Spinal cord (tissue), 10 donors: ENCODE data around the gene DOCK9. TPM values are rescaled to one million over a fixed set of nuclear protein-coding genes. Genes with fewer than 3 reads are reported as not detected.

Experiments
- DNase-seq, 6 donors: peaks; one replicate each; pipeline versions ENCODE4 v3.0.0 to v3.0.0-alpha.2; 2013 to 2015; ENCODE audit warnings: low spot score in 6 of 6, low read depth in 4 of 6
- H3K27ac ChIP-seq: one replicate; pipeline ENCODE4 v1.5.1; 2013; ENCODE audit warnings: low read depth, low read length, control low read depth
- H3K27me3 ChIP-seq: one replicate; pipeline ENCODE4 v1.6.1; 2013; ENCODE audit warnings: low read length; ENCODE audit not compliant: control insufficient read depth, insufficient read depth
- H3K36me3 ChIP-seq: one replicate; pipeline ENCODE4 v1.6.1; 2013; ENCODE audit warnings: low read length; ENCODE audit not compliant: control insufficient read depth, insufficient read depth
- H3K4me1 ChIP-seq: one replicate; pipeline ENCODE4 v1.6.1; 2013; ENCODE audit warnings: low read length; ENCODE audit not compliant: control insufficient read depth, insufficient read depth
- H3K4me3 ChIP-seq: one replicate; pipeline ENCODE4 v1.5.1; 2013; ENCODE audit warnings: low read depth, low read length, control low read depth
- H3K9me3 ChIP-seq: one replicate; pipeline ENCODE4 v1.6.1; 2013; ENCODE audit warnings: low read length; ENCODE audit not compliant: control insufficient read depth, insufficient read depth
- WGBS: methylation state at CpG from one replicate; pipeline ENCODE4 v1.1.5; 2013; ENCODE audit warnings: missing lambda C conversion rate; ENCODE audit not compliant: insufficient coverage; 5-methylcytosine and 5-hydroxymethylcytosine counted together
- polyA plus RNA-seq, 2 donors: library from polyadenylated mRNA; unstranded; fragments of 120-200 nt; gene quantifications; one replicate each; pipeline ENCODE4 v1.2.1, GENCODE V29; 2013; ENCODE audit not compliant: insufficient read length in 2 of 2
- small RNA-seq: library from RNA; depleted of rRNA; stranded (forward); fragments of <200 nt; gene quantifications from one replicate; pipeline ENCODE3, GENCODE V24; 2014; ENCODE audit warnings: low replicate concordance
- total RNA-seq, 2 donors: library from RNA; depleted of rRNA in 1 of 2; stranded (reverse); fragments of 120-200 nt in 1 of 2; fragments of >200 nt in 1 of 2; gene quantifications; one replicate each; pipeline versions ENCODE4 v1.2.3 to v1.2.4, GENCODE V29; 2013 to 2014
- donor health status: healthy.

The DOCK9 gene
- total and polyA plus RNA-seq, 4 donors: 74.4 to 117 (median 97.3) TPM

GRCh38 chr13:98749501-98749900 is 228.4 kb downstream of the DOCK9 start:
- DNase-seq: no peak
- Histone ChIP-seq H3K4me3 (no peak overlapping the region), H3K36me3 (no peaks in the 10 kb centered on the region), H3K4me1 (peaks cover 10% of the 10 kb centered on the region), H3K27ac (no peak overlapping the region), H3K9me3 (peaks cover 5% of the 10 kb centered on the region), H3K27me3 (peaks cover 24% of the 10 kb centered on the region)
- 97% methylated on average over 3 of the region's 3 CpGs for WGBS

DNA sequence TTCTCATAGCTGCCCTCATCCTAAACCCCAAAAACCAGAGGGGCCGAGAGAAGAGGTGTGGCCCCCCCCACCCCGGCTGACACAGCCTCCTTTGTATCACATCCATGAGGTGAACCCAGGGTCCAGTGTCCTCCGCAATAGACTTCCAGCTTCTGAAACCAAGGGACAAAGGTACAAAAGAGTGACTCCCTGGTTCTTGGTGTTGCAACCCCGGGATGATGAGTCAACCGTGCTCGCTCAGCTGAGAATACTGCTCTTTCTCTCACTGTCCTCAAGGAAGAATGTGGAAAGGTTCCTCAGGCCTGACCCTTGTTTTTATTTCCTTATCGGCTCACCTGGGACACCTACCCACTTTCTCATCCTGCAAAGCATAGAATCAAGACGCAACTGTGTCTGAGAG is 230.9 kb downstream of the DOCK9 start:
- peaks cover 7% of the 10 kb centered on the region for H3K4me1 ChIP-seq
- no peaks in the 10 kb centered on the region for H3K9me3 ChIP-seq
- no peak overlapping the region for H3K4me3 ChIP-seq
- H3K27ac ChIP-seq: no peak overlapping the region
- H3K36me3 ChIP-seq: no peaks in the 10 kb centered on the region
- H3K27me3 ChIP-seq: peaks cover 12% of the 10 kb centered on the region
- no peak for DNase-seq
- WGBS: 95% methylated on average over 7 of the region's 8 CpGs

Small RNAs within 50 kb of the gene (small RNA-seq; reads per million reads assigned to genes)
- gene AL161420.1: not detected
- gene RNU6-83P: not detected

Other genes with a start within 250 kb of the DOCK9 start
- gene SLC15A1, start 225.4 kb downstream of the DOCK9 start, total RNA-seq: under 1 TPM; 0.10 to 0.11 TPM
- under 1 TPM; 0.16 to 0.24 TPM for gene SLC15A1, start 225.4 kb downstream of the DOCK9 start, polyA plus RNA-seq
- 10 to 100 TPM; 37.9 to 50.2 TPM for gene UBAC2, start 222.8 kb upstream of the DOCK9 start, total RNA-seq
- gene UBAC2, start 222.8 kb upstream of the DOCK9 start, polyA plus RNA-seq: 10 to 100 TPM; 57.3 to 60.3 TPM